ENCODE measurements around the gene LMO7. TPM values are rescaled to one million over a fixed set of nuclear protein-coding genes. Genes with fewer than 3 reads are reported as not detected.

The LMO7 gene
- total and polyA plus RNA-seq, 2 of the 8 experiments (the other 6 are each of a cell fraction or from before 2014, with no cell fraction given): 8.1 to 28.3 TPM

Other genes starting within 250 kb of the LMO7 start
- 37.5 and 39.0 TPM in 2 replicates for gene TBC1D4, start 154.2 kb upstream of the LMO7 start, total RNA-seq (2021; fragmentation: NEBNext Ultra II Directional; extraction: Animal tissue kit (Norgen Biotek cat#: 25700))
- 11.6 and 16.7 TPM in 2 replicates for gene TBC1D4, start 154.2 kb upstream of the LMO7 start, polyA plus RNA-seq (2011; rRNA removed)
- gene COMMD6, start 98.5 kb upstream of the LMO7 start, total RNA-seq (2021; fragmentation: NEBNext Ultra II Directional; extraction: Animal tissue kit (Norgen Biotek cat#: 25700)): 122 and 139 TPM in 2 replicates
- 36.2 and 53.2 TPM in 2 replicates for gene COMMD6, start 98.5 kb upstream of the LMO7 start, polyA plus RNA-seq (2011; rRNA removed)
- 61.1 and 63.1 TPM in 2 replicates for gene UCHL3, start 86.5 kb upstream of the LMO7 start, total RNA-seq (2021; fragmentation: NEBNext Ultra II Directional; extraction: Animal tissue kit (Norgen Biotek cat#: 25700))
- 17.4 and 33.0 TPM in 2 replicates for gene UCHL3, start 86.5 kb upstream of the LMO7 start, polyA plus RNA-seq (2011; rRNA removed)